IMR-90 (cell line): ENCODE measurements around the gene HS6ST2. TPM values are rescaled to one million over a fixed set of nuclear protein-coding genes. Genes with fewer than 3 reads are reported as not detected.

ENCODE experiments used
- ATAC-seq: fragments of 200-7000 bp; cut with Tn5 transposase; 2 replicates; pipeline ENCODE4 v1.9.1; 2020; ENCODE audit warnings: low read depth, mild to moderate bottlenecking, moderate library complexity
- BruUV-seq: library from RNA; stranded (reverse); fragments of 400-500 nt; replicated peaks from 2 replicates; lab custom pipeline; 2021; lab: Mats Ljungman, UMichigan
- CTCF ChIA-PET: fragments of 300-600 bp; formaldehyde crosslinking; extraction: SDS; loops from one replicate; lab custom pipeline; 2021; ENCODE audit warnings: antibody characterized with exemption; lab: Yijun Ruan, JAX
- POLR2A ChIA-PET: fragments of 300-600 bp; sonication (Branson Sonifier 250); formaldehyde crosslinking; loops from one replicate; lab custom pipeline; 2022; ENCODE audit warnings: antibody characterized with exemption; ENCODE audit not compliant: unreplicated experiment; lab: Charles Lee
- DNase-seq: peaks from one replicate; pipeline ENCODE4 v3.0.0; 2013
- H2AFZ ChIP-seq: replicated peaks from 2 replicates; pipeline ENCODE3; 2013; ENCODE audit warnings: low read length, mild to moderate bottlenecking; ENCODE audit not compliant: poor library complexity
- H2AK5ac ChIP-seq: 2 replicates; pipeline ENCODE4 v1.6.1; 2013; ENCODE audit warnings: low read depth, low read length, inconsistent platforms
- H2AK9ac ChIP-seq: replicated peaks from 2 replicates; pipeline ENCODE3; 2013; ENCODE audit warnings: mild to moderate bottlenecking, low read depth, low read length, moderate library complexity; ENCODE audit not compliant: poor library complexity
- H2BK120ac ChIP-seq: 2 replicates; pipeline ENCODE4 v1.6.1; 2013; ENCODE audit warnings: low read depth, low read length, inconsistent platforms
- H2BK15ac ChIP-seq: 3 replicates; pipeline ENCODE4 v1.6.1; 2013; ENCODE audit warnings: low read depth, low read length, inconsistent platforms
- H2BK20ac ChIP-seq: 2 replicates; pipeline ENCODE4 v1.6.1; 2013; ENCODE audit warnings: low read depth, mild to moderate bottlenecking, inconsistent platforms, low read length, moderate library complexity
- H2BK5ac ChIP-seq: 2 replicates; pipeline ENCODE4 v1.6.1; 2013; ENCODE audit warnings: mild to moderate bottlenecking, low read depth, low read length, inconsistent platforms; ENCODE audit not compliant: poor library complexity, severe bottlenecking
- H3K14ac ChIP-seq: replicated peaks from 2 replicates; pipeline ENCODE4 v1.6.1; 2013; ENCODE audit warnings: low read depth, low read length, inconsistent platforms
- H3K18ac ChIP-seq: 2 replicates; pipeline ENCODE4 v1.6.1; 2013; ENCODE audit warnings: low read depth, low read length, control low read depth
- H3K23ac ChIP-seq: 2 replicates; pipeline ENCODE4 v1.6.1; 2013; ENCODE audit warnings: low read depth, low read length, inconsistent platforms
- H3K27ac ChIP-seq: 2 replicates; pipeline ENCODE4 v1.5.1; 2013; ENCODE audit warnings: mild to moderate bottlenecking, control low read depth, low read length; ENCODE audit not compliant: insufficient read depth
- H3K27me3 ChIP-seq: 2 replicates; pipeline ENCODE4 v1.6.1; 2013; ENCODE audit warnings: low read length; ENCODE audit not compliant: control insufficient read depth, insufficient read depth
- H3K36me3 ChIP-seq: 2 replicates; pipeline ENCODE4 v1.6.1; 2013; ENCODE audit warnings: low read length, mixed read lengths; ENCODE audit not compliant: control insufficient read depth, insufficient read depth
- H3K4ac ChIP-seq: 2 replicates; pipeline ENCODE4 v1.6.1; 2013; ENCODE audit warnings: low read depth, low read length, inconsistent platforms
- H3K4me1 ChIP-seq: 2 replicates; pipeline ENCODE4 v1.6.1; 2013; ENCODE audit warnings: low read length, mixed read lengths; ENCODE audit not compliant: control insufficient read depth, insufficient read depth
- H3K4me2 ChIP-seq: 2 replicates; pipeline ENCODE4 v1.6.1; 2013; ENCODE audit warnings: low read depth, mild to moderate bottlenecking, control low read depth, low read length, moderate library complexity
- H3K4me3 ChIP-seq: 2 replicates; pipeline ENCODE4 v1.5.1; 2013; ENCODE audit warnings: low read depth, mild to moderate bottlenecking, control low read depth, low read length, moderate library complexity; ENCODE audit not compliant: insufficient read depth
- H3K56ac ChIP-seq: 2 replicates; pipeline ENCODE4 v1.6.1; 2013; ENCODE audit warnings: low read length, inconsistent platforms; ENCODE audit not compliant: insufficient read depth; ENCODE audit errors: extremely low read depth
- H3K79me1 ChIP-seq, 2 experiments: 2 replicates each; pipeline ENCODE4 v1.6.1; 2013; ENCODE audit warnings: low read length in 2 of 2, inconsistent platforms in 1 of 2, low read depth in 1 of 2
- H3K9ac ChIP-seq: 2 replicates; pipeline ENCODE4 v1.6.1; 2013; ENCODE audit warnings: low read depth, low read length, control low read depth
- H3K9me1 ChIP-seq: 2 replicates; pipeline ENCODE4 v1.6.1; 2013; ENCODE audit warnings: low read length, inconsistent platforms; ENCODE audit not compliant: insufficient read depth
- H3K9me3 ChIP-seq: 2 replicates; pipeline ENCODE4 v1.6.1; 2013; ENCODE audit warnings: low read length; ENCODE audit not compliant: control insufficient read depth, insufficient read depth
- H4K20me1 ChIP-seq: 2 replicates; pipeline ENCODE4 v1.6.1; 2013; ENCODE audit warnings: low read length, inconsistent platforms; ENCODE audit not compliant: insufficient read depth
- H4K5ac ChIP-seq: 2 replicates; pipeline ENCODE4 v1.6.1; 2013; ENCODE audit warnings: mild to moderate bottlenecking, low read depth, low read length, control low read depth
- H4K8ac ChIP-seq, 2 experiments: 2 replicates each; pipeline ENCODE4 v1.6.1; 2013; ENCODE audit warnings: low read depth in 2 of 2, low read length in 2 of 2, control low read depth in 1 of 2, inconsistent platforms in 1 of 2
- H4K91ac ChIP-seq: 2 replicates; pipeline ENCODE4 v1.6.1; 2013; ENCODE audit warnings: low read depth, low read length, inconsistent platforms; ENCODE audit not compliant: insufficient read depth
- BHLHE40 ChIP-seq: fragments of 150-350 bp; IDR thresholded peaks from 2 replicates; pipeline ENCODE4 v1.6.1; 2016; ENCODE audit warnings: mild to moderate bottlenecking, low read depth, low read length
- CEBPB ChIP-seq: IDR thresholded peaks from 2 replicates; pipeline ENCODE4 v1.6.1; 2012; ENCODE audit warnings: low read depth, low read length, improper control_type of control experiment
- CHD1 ChIP-seq: IDR thresholded peaks from 2 replicates; pipeline ENCODE4 v1.6.1; 2012; ENCODE audit warnings: low read depth, low read length, improper control_type of control experiment
- CTCF ChIP-seq: conservative IDR thresholded peaks from 2 replicates; pipeline ENCODE4 v1.5.1; 2012; ENCODE audit warnings: mild to moderate bottlenecking, low read depth, low read length, improper control_type of control experiment
- ELK1 ChIP-seq: fragments of 150-350 bp; IDR thresholded peaks from 2 replicates; pipeline ENCODE4 v1.6.1; 2016; ENCODE audit warnings: low read depth, mild to moderate bottlenecking, low read length, moderate library complexity, borderline replicate concordance
- FOS ChIP-seq: fragments of 150-350 bp; IDR thresholded peaks from 2 replicates; pipeline ENCODE4 v1.6.1; 2016; ENCODE audit warnings: low read depth, low read length
- MAFK ChIP-seq: IDR thresholded peaks from 2 replicates; pipeline ENCODE4 v1.6.1; 2012; ENCODE audit warnings: low read depth, low read length, improper control_type of control experiment
- MAZ ChIP-seq: IDR thresholded peaks from 2 replicates; pipeline ENCODE4 v1.6.1; 2012; ENCODE audit warnings: low read depth, mild to moderate bottlenecking, low read length, improper control_type of control experiment, moderate library complexity, borderline replicate concordance
- MXI1 ChIP-seq: IDR thresholded peaks from 2 replicates; pipeline ENCODE4 v1.6.1; 2012; ENCODE audit warnings: low read depth, mild to moderate bottlenecking, low read length, moderate library complexity, borderline replicate concordance
- NFE2L2 ChIP-seq: fragments of 150-350 bp; IDR thresholded peaks from 2 replicates; pipeline ENCODE4 v1.6.1; 2016; ENCODE audit warnings: low read depth, mild to moderate bottlenecking, low read length
- POLR2A ChIP-seq: IDR thresholded peaks from 2 replicates; pipeline ENCODE4 v1.6.1; 2012; ENCODE audit warnings: mild to moderate bottlenecking, low read depth, low read length
- RAD21 ChIP-seq: IDR thresholded peaks from 2 replicates; pipeline ENCODE4 v1.6.1; 2012; ENCODE audit warnings: low read length, improper control_type of control experiment
- RCOR1 ChIP-seq: IDR thresholded peaks from 2 replicates; pipeline ENCODE4 v1.6.1; 2012; ENCODE audit warnings: mild to moderate bottlenecking, low read length, improper control_type of control experiment; ENCODE audit not compliant: insufficient replicate concordance
- RFX5 ChIP-seq: IDR thresholded peaks from 2 replicates; pipeline ENCODE4 v1.8.0; 2012; ENCODE audit warnings: low read depth, mild to moderate bottlenecking, low read length, moderate library complexity
- SMC3 ChIP-seq: fragments of 150-350 bp; IDR thresholded peaks from 2 replicates; pipeline ENCODE4 v1.6.1; 2016; ENCODE audit warnings: low read depth, mild to moderate bottlenecking, antibody characterized with exemption, low read length, moderate library complexity
- whole genome bisulfite sequencing, 2 experiments: methylation state at CpG; one replicate each; pipeline versions ENCODE4 v1.1.5 to v1.1.7; 2013; ENCODE audit warnings: missing lambda C conversion rate in 2 of 2; ENCODE audit not compliant: insufficient read length in 1 of 2; ENCODE audit errors: extremely low coverage in 2 of 2; 5-methylcytosine and 5-hydroxymethylcytosine counted together
- dilution Hi-C: fragments of 300-500 bp; cut with HindIII; formaldehyde crosslinking; loops from one replicate; pipeline ENCODE4 v1.14.3; 2018; ENCODE audit warnings: low sequenced_read_pairs; ENCODE audit not compliant: unreplicated experiment
- in situ Hi-C: fragments of 300-500 bp; cut with MboI; formaldehyde crosslinking; loops from 3 replicates; pipeline ENCODE4 v1.14.3; 2019; ENCODE audit warnings: low sequenced_read_pairs, inconsistent platforms, mixed read lengths
- intact Hi-C: fragments of 100-400 bp; cut with micrococcal nuclease; formaldehyde crosslinking; loops from 2 replicates; pipeline ENCODE4 v1.10.0; 2022
- polyA plus RNA-seq, 3 experiments: library from polyadenylated mRNA; depleted of rRNA; stranded (reverse); fragments of >200 nt; gene quantifications; 2 replicates each; pipeline ENCODE4 v1.2.3, GENCODE V29; 2012; ENCODE audit warnings: low replicate concordance in 1 of 3
- total RNA-seq: library from RNA; depleted of rRNA; stranded (reverse); fragments of >200 nt; gene quantifications from 2 replicates; pipeline ENCODE4 v1.2.3, GENCODE V29; 2012
- TF ChIP-seq, protein P1 (sequence below): fragments of 150-350 bp; IDR thresholded peaks from 2 replicates; pipeline ENCODE4 v1.6.1; 2017; ENCODE audit warnings: mild to moderate bottlenecking, antibody characterized with exemption, low read length, low read depth

The HS6ST2 gene
- total and polyA plus RNA-seq, 2 of the 4 experiments (the other 2 are of a cell fraction) = not detected

- no peaks in the 10 kb centered on the region for H3K36me3 ChIP-seq
- peaks cover 2% of the 10 kb centered on the region; the same call in 1 of the 2 replicates for H3K27me3 ChIP-seq
- no peak for DNase-seq
- no peak overlapping the region for H3K56ac ChIP-seq
- no peak overlapping the region for H4K5ac ChIP-seq
- H3K27ac ChIP-seq = no peak overlapping the region
- H2AFZ ChIP-seq = no peak overlapping the region
- H4K91ac ChIP-seq = no peak overlapping the region
- no peak overlapping the region for H3K14ac ChIP-seq
- ATAC-seq = no peak
- H2BK20ac ChIP-seq = no peak overlapping the region
- no peak overlapping the region for H2BK15ac ChIP-seq
- intact Hi-C loops (loop anchor here (5.0 kb wide), 1 partner anchor 302 kb away; no protein-coding TSS in a partner anchor), in situ Hi-C loops (no loop called here), dilution Hi-C loops (no loop called here)
- H3K79me1 ChIP-seq = no peaks in the 10 kb centered on the region
- H3K9ac ChIP-seq = no peak overlapping the region
- ChIA-PET POLR2A (no interaction called here), CTCF (no interaction called here)
- H3K9me1 ChIP-seq = no peaks in the 10 kb centered on the region
- H2BK5ac ChIP-seq = no peak overlapping the region
- WGBS, 2 experiments = no CpG with 5 or more reads among the region's 5 CpGs
- H2BK120ac ChIP-seq = no peak overlapping the region
- no peak overlapping the region for H3K18ac ChIP-seq
- no TSS peak for BruUV-seq
- no peaks in the 10 kb centered on the region for H3K4me1 ChIP-seq
- H2AK5ac ChIP-seq = no peak overlapping the region
- H4K8ac ChIP-seq = no peak overlapping the region
- H3K23ac ChIP-seq = no peak overlapping the region
- no peak overlapping the region for H2AK9ac ChIP-seq
- H3K4me3 ChIP-seq = no peak overlapping the region
- no peak for TF ChIP-seq RCOR1
- no peak for TF ChIP-seq FOS
- TF ChIP-seq BHLHE40 = no peak
- TF ChIP-seq, protein P1, sequence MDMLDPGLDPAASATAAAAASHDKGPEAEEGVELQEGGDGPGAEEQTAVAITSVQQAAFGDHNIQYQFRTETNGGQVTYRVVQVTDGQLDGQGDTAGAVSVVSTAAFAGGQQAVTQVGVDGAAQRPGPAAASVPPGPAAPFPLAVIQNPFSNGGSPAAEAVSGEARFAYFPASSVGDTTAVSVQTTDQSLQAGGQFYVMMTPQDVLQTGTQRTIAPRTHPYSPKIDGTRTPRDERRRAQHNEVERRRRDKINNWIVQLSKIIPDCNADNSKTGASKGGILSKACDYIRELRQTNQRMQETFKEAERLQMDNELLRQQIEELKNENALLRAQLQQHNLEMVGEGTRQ = no peak
- TF ChIP-seq POLR2A = no peak
- TF ChIP-seq MAZ = no peak
- no peak for TF ChIP-seq SMC3
- no peak for TF ChIP-seq MXI1
- TF ChIP-seq RFX5 = no peak
- no peak for TF ChIP-seq RAD21
- TF ChIP-seq MAFK = no peak
- no peak for TF ChIP-seq ELK1
- no peak for TF ChIP-seq CTCF
- no peak for TF ChIP-seq NFE2L2
- no peak for TF ChIP-seq CHD1
- TF ChIP-seq CEBPB = no peak
- no peak overlapping the region for H3K4ac ChIP-seq
- no peaks in the 10 kb centered on the region for H4K20me1 ChIP-seq
- no peak overlapping the region for H3K4me2 ChIP-seq
- H3K9me3 ChIP-seq = no peaks in the 10 kb centered on the region
These were observed 364.3 kb downstream of the HS6ST2 start for GRCh38 chrX:132594129-132594528.
